GM18861 (cell line): ENCODE measurements around the gene TFAP2E.
"Not testable (repeated sequence)": the region's sequence is repeated elsewhere in the genome, so short reads cannot be mapped to it uniquely, and the experiment has no call there.

Experiments
- ATAC-seq: cut with Tn5 transposase; IDR thresholded peaks from one replicate; pipeline ENCODE4 v1.9.1; 2021; ENCODE audit not compliant: unreplicated experiment

The TFAP2E gene

DNA sequence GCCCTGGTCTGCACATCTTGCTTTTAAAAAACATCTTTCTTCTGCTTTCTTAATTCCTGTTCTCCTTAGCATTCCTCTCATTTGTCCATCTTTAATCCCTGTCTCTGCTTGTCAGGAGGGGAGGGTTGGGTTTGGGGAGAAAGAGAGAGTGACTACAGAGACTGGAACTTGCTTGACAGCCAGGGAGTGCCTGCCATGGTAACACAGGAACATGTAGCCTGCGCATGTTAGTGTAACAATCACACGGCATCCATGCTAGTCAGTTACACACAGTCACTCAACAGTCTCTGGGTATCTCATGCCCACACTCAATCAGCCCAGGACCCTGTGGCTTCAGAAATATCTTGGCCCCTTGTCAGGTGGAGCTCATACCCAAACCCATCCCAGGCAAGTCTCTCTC is 818 bp upstream of the TFAP2E start:
- ATAC-seq: no peak

DNA sequence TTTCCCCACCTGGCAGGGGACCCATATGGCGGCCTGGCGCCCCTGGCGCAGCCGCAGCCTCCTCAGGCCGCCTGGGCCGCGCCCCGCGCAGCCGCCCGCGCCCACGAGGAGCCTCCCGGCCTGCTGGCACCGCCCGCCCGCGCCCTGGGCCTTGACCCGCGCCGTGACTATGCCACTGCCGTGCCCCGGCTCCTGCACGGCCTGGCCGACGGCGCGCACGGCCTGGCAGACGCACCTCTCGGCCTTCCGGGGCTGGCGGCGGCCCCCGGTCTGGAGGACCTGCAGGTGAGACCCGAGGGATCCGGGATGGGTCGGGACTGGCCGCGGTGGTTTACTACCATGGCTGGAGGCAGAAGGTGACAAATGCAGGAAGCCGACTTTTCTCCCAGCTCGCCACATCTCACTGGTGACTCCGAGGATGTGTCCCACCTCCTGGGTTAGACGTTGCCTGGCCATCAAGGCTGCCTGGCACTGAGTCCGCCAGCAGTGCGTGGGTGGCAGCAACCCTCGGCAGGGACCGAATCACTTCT is 1.1 kb downstream of the TFAP2E start:
- ATAC-seq: no peak

DNA sequence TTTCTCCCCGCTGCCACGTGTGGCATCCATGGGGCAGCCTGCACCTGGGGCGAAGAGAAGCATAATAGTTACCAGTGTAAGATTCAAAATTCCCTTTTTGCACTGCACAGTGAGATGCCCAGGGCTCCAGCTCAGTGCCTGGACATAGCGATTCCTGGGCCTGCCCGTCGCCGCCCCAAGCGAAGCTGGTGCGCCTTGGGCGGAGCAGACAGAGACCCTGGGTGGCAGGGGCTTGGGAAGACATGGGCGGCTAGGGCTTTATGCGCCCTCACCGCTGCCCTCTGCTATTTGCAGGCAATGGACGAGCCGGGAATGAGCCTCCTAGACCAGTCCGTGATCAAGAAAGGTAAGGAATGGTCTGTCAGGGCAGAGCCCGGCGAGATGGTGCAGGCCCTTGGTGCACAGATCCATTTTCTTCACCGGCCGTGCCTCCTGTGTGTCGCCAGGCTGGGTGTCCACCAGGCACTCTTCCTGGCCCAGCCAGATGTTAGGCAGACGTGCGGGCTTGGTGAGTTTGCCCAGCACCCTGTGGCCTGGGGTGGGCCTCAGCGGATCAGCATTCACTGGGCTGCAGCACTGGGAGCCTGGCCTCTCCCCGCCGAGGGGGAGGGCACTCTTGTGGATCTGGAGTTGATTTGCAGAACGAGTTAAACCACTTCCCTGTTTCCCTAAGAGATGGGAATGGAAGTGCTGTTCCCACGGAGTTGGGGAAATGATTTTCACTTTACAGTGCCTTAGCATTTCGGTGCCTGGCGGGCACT is 1.7 kb downstream of the TFAP2E start:
- no peak for ATAC-seq

DNA sequence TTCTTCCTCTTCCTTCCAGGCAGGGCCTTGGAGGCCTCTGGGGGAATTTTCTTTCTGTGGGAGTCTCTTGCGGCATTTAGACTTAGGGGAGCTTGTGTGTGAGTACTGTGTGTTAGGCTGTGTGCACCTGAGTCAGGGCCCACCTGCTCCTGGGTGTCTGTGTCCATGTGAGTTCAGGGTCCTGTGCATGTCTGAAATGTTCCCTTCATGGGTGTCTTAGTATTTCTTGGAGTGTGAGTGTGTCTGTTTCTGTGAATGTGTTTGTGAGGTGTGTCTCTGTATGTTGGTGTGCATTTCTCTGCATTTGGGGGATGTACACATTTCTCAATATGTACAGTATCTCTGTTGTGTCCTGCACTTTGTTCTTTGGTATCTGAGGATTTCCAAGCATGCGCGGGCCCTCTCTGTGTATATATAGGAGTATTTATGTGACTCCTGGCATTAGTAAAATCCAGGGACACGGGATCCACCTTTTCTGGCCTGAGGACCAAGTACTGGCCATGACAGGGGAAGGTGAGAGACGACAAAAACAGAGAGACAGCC is 2.4 kb downstream of the TFAP2E start:
- no peak for ATAC-seq

DNA sequence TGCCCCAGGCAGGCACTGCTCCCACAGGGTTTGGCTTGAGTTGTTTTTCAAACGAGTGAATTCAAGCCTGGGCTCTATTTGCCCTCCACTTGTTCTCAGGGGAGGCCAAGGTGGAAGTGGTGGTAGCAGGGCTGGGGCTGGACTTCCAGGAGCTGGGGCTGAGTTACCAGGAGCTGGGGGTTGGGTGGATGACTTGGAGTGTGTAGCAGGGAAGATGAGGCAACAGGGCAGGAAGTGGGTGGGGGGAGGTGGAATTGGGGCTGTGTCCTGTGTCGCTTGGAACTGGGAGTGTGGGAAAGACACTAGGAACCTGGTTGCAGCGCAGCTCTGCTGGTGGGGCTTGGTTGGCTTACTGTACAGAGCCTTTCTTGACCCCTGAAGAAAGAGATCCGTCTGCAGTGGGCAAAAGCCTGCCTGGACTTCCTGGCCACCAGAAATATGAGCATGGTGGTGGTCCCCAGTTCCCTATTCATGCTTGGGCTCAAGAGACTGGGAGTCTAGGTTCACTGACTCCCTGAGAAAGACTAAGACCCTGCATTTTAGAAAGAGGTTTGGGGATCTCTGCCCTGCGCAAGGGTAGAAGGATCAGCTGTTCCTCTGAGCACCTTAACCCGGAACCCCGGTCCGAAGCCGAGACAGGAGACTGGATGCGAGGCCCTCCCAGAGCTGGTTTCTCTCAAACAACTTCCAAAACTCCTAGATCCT is 3.1 kb downstream of the TFAP2E start:
- no peak for ATAC-seq

DNA sequence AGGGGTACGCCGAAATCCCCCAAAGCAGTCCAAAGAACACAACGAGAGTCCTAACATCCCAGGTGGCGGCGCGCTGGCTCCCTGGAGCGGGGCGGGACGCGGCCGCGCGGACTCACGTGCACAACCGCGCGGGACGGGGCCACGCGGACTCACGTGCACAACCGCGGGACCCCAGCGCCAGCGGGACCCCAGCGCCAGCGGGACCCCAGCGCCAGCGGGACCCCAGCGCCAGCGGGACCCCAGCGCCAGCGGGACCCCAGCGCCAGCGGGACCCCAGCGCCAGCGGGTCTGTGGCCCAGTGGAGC is 3.6 kb downstream of the TFAP2E start:
- not testable (repeated sequence) for ATAC-seq

DNA sequence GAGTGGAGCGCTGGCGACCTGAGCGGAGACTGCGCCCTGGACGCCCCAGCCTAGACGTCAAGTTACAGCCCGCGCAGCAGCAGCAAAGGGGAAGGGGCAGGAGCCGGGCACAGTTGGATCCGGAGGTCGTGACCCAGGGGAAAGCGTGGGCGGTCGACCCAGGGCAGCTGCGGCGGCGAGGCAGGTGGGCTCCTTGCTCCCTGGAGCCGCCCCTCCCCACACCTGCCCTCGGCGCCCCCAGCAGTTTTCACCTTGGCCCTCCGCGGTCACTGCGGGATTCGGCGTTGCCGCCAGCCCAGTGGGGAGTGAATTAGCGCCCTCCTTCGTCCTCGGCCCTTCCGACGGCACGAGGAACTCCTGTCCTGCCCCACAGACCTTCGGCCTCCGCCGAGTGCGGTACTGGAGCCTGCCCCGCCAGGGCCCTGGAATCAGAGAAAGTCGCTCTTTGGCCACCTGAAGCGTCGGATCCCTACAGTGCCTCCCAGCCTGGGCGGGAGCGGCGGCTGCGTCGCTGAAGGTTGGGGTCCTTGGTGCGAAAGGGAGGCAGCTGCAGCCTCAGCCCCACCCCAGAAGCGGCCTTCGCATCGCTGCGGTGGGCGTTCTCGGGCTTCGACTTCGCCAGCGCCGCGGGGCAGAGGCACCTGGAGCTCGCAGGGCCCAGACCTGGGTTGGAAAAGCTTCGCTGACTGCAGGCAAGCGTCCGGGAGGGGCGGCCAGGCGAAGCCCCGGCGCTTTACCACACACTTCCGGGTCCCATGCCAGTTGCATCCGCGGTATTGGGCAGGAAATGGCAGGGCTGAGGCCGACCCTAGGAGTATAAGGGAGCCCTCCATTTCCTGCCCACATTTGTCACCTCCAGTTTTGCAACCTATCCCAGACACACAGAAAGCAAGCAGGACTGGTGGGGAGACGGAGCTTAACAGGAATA is 4.2 kb downstream of the TFAP2E start:
- peak; percentile 59 for ATAC-seq

DNA sequence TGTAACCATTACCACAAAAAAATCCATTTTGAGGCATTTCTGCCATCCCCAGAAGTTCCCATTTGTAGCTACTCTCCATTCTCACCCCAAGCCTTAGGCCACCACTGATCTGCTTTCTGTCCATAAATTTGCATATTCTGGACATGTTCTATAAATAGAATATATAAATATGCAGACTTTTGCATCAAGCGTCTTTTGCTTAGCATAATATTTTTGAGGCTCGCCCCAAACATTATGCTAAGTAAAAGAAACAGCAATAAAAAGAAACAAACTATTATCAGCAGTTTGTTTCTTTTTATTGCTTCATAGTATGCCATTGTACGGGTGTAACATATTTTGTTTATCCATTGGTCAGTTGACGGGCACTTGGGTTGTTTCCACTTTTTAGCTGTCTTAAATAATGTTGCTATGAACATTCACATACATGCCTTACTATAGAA is 7.9 kb downstream of the TFAP2E start:
- ATAC-seq: no peak

DNA sequence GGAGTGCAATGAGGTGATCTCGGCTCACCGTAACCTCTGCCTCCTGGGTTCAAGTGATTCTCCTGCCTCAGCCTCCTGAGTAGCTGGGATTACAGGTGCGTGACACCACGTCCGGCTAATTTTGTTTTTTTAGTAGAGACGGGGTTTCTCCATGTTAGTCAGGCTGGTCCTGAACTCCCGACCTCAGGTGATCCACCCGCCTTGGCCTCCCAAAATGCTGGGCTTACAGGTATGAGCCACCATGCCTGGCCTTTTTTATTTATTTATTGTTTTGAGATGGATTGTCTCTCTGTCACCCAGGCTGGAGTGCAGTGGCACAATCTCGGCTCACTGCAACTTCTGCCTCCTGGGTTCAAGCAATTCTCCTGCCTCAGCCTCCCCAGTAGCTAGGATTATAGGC is 8.5 kb downstream of the TFAP2E start:
- ATAC-seq: not testable (repeated sequence)

DNA sequence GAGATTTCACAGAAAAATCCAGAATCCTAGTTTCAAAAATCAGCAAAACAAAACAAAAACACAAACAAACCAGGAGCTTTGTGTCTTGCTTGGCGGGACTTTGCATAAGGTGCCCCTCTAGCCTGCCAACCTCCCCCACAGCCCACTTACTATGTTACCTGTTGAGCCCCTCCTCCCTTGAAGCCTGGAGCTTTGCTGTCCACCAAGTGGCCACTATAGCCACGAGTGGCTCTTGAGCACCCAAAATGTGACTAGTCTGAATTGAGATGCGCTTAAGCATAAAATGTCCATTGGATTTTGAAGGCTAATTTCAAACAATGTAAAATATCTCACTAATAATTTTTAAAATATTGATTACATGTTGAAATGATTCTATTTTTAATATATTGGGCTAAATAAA is 12.2 kb downstream of the TFAP2E start:
- ATAC-seq: no peak

DNA sequence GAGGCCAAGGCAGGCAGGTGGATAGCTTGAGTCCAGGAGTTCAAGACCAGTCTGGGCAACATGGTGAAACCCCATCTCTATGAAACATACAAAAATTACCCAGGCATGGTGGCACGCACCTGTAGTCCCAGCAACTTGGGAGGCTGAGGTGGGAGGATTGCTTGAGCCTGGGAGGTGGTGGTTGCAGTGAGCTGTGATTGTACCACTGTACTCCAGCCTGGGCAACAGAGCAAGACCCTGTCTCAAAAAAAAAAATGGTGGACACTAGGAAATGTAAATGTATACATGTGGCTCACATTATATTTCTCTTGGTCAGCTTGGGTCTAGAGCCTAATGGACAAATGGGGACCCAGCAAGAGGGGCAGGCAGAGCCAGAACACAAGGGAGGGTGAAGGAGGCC is 12.7 kb downstream of the TFAP2E start:
- not testable (repeated sequence) for ATAC-seq

DNA sequence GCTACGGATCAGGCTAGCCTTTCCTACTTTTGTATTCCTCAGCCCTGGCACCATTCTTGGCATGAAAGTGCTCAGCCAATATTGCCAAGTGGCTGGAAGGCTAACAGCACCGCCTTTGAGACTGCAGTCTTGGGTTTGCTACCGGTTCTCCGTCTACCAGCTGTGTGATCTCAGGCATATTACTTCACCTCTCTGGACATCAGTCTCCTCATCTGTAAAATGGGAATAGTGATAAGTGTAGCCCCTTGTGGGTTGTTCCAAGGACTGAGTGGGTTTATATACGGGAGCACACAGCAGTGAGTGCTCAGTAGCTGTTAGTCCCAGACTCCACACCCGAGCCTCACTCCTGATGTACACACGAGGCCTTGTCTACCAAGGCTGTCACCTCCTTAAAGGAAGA is 13.7 kb downstream of the TFAP2E start:
- ATAC-seq: no peak

DNA sequence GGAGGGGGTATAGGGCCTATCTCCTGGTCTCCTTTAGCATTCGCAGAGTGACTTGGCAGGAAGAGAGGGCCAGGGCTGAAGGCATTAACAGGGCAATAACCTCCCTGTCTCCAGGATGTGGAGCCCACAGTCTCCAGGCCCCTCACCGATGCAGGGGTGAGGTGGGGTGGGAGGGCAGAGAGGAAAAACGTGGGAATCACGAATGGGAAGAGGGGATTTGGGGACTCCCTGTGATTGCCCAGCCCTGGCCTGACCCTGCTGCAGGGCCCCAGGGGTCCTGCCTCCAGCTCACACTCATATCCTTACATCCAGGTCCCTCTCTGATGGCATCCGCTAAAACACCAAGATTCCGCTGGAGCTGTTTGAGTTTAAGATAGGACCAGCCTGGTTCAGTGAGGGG is 14.6 kb downstream of the TFAP2E start:
- no peak for ATAC-seq

DNA sequence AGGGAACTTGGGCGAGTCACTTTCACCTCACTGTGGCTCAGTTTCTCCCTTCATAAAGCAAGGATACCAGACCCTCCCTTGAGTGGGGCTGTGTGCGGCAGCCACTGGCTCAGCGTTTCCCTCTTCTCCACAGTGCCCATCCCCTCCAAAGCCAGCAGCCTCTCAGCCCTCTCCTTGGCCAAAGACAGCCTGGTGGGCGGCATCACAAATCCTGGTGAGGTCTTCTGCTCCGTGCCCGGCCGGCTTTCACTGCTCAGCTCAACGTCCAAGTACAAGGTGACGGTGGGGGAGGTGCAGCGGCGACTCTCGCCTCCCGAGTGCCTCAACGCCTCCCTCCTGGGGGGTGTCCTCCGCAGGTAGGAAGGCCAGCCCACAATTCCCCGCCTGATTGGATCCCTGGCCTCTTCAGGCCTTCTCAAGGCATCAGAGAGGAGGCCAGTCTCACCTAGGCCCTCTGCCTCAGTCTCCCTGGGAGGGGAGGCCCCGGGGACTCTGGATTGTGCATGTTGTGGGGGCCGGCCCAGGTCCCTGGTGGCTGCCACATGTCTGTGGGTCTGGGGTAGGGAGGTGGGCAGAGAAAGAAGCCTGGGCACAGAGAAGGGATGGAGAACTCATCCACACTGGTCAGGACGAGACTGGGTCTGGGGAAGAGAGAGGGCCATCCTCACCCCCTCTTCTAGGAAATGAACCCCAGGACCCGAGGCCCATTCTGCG is 15.2 kb downstream of the TFAP2E start:
- ATAC-seq: no peak

DNA sequence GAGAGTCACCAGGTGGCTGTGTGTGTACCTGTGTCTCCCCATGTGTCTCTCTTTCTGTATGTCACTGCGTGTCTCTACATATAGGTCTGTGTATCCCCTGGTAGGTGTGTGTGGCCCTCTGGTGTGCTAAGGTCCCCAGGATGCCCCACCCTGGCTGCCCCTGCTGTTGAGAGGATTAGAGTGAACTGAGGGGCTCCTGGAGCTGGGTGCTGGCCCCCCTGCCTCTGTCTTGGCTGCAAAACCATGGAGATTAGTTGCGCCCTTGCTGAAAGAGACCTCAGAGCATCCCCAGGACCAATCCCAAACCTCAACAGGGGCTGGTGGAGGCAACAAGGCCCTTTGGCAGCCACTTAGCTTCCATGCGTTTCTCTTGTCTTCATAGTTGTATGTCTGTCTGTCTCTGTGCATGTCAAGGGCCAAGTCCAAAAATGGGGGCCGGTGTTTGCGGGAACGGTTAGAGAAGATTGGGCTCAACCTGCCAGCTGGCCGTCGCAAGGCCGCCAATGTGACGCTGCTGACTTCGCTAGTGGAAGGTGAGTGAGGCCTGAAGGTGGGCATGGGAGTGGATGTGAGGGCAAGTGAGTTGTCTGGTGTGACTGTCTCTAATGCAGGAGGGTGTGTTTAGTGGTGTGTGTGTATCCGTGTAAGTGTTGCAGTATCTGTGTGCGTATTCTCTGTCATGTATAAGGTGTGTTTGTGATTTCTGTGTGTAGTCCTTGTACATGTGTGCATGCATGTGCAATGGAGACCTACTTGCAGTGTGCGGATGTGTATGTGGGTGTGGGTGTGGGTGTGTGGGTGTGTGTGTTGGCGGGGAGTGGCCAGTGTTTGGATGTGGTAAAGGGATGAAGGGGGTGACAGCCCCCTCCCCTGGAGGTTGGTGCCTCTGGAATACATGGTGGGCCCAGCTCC is 16.7 kb downstream of the TFAP2E start:
- ATAC-seq: no peak

DNA sequence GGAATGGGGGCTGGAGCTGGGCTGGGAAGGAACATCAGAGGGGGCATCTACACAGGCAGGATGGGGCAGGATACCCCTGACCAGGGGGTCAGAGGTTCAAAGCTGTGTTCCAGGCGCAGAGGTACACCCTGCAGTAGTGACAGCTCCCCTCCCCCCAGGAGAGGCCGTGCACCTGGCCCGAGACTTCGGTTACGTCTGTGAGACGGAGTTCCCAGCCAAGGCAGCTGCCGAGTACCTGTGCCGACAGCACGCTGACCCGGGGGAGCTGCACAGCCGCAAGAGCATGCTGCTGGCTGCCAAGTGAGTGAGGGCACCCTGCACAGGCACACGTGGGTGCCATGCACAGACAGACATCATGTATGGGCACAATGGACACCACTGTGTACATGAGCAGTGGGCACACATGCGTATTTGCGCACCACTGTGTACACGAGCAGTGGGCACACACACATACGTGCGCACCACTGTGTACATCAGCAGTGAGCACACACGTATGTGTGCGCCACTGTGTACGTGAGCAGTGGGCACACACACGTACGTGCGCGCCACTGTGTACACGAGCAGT is 17.4 kb downstream of the TFAP2E start:
- ATAC-seq: no peak

DNA sequence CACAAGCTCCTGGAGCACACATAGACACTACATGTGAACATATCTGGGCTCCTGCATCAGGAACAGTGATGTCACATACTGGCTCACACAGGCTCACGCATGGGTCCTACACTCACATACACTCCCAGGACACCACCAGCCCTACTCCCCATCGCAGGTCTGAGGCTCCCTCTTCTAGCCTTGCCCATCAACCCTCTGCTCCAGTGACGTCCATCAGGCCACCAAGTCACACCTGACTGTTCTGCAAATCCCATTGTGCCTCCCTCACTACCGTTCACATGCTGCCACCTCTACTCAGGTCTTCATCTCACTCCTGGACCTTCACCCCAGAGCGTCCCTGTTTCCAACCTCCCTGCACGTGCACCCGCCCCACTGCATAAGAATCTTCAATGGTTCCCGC is 18.1 kb downstream of the TFAP2E start:
- ATAC-seq: no peak

DNA sequence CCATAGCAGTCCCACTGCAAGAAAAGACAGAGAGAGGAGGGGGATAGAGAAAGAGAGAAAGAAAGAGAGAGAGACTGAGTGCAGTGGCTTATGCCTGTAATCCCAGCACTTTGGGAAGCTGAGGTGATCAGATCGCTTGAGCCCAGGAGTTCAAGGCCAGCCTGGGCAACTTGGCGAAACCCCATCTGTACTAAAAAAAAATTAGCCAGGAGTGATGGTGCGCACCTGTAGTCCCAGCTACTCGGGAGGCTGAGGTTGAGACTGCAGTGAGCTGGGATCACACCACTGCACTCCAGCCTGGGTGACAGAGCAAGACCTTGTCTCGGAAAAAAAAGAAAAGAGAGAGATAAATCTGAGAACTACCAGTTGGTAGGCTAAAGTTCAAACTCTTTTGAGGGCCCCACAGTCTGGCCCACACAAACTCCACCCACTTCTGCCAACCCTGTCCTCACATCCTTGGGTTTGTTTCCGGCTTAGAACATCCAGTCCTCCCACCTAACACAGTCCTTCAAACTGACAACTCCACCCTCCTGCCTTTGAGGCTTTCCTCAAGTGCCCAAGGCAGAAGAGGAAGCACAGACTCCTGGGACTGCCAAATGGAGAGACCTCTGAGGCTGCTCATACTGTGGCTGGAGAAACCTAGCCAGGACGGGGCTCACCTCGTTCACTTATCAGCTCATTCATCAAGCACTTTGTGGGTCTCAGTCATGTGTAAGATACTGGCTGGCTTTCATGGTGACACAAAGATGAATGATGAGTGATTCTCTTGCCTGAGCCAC is 20.1 kb downstream of the TFAP2E start:
- ATAC-seq: no peak
